HG03103 (cell line): ENCODE data around the gene EOGT.

Experiments
- ATAC-seq: cut with Tn5 transposase; IDR thresholded peaks from one replicate; pipeline ENCODE4 v1.9.1; 2021; ENCODE audit warnings: low read depth; ENCODE audit not compliant: unreplicated experiment

Gene EOGT

GRCh38 chr3:69013253-69014021 lies at the start of gene EOGT:
Gene EOGT (minus strand): TSS chr3:69013684. CDS start chr3:69009846, 3,838 bp downstream.
- ATAC-seq: peak; percentile 74

GRCh38 chr3:69059688-69060087 lies 46.2 kb upstream of the EOGT start:
- no peak for ATAC-seq

DNA sequence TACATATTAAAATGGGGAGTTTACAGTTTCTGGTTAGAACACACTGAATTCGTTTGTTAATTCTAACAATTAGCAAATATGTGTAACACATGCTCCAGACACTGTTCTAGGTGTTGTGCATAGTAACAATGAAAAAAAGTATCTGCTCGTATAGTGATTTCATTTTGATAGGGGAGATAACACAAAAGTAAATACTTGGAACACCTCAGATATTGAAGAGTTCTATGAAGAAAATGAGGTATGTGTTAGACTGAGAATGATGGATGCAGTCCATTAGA lies 45.4 kb upstream of the EOGT start:
- no peak for ATAC-seq

DNA sequence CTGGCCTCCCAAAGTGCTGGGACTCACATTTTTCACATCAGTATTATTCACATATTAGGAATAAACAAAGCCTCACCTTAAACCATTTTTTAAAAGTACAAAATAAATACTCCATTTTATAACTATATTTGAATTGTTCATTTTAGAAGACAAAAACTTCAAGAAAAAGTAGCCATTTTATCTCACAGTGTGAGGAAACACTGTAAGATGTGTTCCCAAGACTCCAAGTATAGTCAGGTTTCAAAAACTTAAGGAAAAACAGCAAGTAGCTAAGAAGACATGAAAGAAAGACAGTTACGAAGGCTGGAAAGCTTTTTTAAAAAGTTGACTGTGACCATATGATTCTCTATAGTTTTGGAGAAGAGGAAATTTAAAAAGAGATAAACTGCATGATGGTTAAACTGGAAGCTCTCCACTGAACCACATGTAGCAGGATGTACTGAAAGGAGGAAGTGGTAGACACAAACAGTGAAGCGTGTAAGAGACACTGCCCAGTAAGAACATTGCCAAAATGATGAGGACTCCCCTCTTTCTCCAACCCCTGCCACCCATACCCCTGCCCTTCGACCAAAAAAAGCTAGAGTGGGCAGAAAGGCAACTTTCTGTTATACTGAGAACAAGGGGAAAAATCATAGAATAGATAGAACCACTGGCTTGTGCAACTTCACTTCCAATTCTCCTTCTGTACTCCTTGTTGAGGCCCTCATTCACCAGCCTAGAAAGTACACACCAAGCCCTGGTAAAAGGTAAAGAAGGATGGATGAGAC lies 44.9 kb upstream of the EOGT start:
- peak; percentile 99 for ATAC-seq

DNA sequence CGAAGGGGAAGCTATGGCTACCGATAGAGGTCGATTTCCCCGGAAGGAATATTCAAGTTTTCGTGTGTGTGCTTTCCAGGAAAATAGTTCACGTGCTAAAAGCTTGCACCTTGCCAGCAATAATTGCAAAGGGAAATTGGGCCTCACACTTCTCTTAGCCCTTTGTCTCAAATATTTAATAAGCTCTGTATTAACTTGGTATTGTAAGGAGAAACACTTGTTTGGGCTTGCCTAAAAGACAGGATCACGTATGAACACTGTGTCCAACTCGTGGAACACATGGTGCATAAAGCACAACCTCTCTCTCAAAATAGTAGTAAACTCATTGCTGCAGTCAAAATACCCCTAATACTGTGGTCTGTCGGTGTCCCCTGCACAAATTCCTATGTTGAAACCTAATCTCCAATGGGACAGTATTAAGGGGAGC lies 39.0 kb upstream of the EOGT start:
- ATAC-seq: no peak

- peak; percentile 94 for ATAC-seq
Observed at GRCh38 chr3:69051756-69052471, 38.4 kb upstream of the EOGT start, which contains the start of gene TMF1. Gene TMF1 (minus strand): TSS chr3:69052333. CDS start chr3:69052086, 247 bp downstream.

DNA sequence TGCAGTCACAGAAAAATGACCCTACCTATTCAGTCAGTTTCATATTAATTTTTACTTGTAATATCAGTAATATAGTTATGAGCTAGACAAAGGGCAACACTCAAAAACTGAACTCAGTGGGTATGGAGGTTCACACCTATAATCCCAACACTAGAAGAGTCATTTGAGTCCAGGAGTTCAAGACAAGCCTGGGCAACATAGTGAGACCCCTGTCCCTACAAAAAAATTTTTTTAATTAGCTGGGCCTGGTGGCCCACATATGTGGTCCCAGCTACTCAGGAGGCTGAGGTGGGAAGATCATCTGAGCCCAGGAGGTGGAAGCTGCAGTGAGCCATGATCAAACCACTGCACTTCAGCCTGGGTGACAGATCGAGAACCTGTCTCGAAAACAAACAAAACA lies 35.5 kb upstream of the EOGT start:
- ATAC-seq: no peak

DNA sequence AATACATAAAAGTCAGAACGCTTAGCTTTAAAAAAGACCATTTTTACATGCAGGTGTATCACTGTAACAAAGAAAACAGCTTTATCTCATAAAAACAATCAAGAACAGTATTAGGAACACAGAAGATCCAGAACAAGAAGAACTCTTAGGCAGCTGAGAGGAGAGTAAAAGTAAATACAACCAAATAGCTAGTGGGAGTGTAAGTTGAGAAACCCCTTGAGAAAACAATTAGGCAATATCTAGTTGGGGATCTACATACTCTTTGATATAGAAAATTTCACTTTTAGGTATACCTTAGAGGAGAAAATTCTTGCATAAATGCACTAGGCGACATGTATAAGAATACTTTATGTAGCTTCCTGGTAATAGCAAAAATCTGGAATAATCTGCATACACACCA lies 31.1 kb upstream of the EOGT start:
- ATAC-seq: no peak

DNA sequence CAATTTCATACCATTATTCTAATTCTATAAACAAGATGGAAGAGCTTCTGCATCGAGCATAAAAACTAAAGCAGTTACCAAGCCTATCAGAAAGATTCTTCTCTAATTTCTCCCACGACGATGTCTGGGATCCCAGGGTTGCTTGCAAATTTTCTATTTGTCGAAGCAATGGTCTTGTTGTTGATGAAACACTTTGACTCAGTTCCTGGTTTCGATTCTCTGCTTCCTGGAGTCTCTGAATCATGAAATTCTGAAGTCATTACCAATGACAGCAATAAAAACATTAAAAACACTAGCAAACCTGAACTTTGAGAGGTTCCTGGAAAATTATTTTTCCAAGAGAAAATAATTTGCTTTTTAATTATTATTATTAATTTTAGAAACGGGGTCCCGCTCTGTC lies 20.0 kb upstream of the EOGT start:
- ATAC-seq: no peak

- no peak for ATAC-seq
Observed at GRCh38 chr3:69032737-69033136, 19.3 kb upstream of the EOGT start.

DNA sequence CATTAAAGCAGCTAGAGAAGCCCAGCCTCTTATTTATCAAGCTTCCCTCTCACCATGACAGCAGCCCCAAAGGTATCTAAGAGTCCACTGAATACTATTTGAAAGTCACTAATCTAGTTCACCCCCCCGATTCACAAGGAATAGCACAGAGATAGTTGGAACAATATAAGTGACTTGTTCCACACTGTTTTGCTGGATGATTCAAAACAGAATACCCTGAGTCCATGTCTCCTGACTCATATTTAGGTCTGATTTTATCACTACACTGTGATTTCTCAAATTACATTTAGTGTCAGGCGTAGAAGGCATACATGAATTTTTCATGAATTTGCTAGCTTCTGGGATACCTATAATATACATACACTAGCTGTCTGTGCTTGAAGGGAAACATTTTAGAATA lies 18.7 kb upstream of the EOGT start:
- ATAC-seq: no peak

GRCh38 chr3:69031635-69032034 lies 18.2 kb upstream of the EOGT start:
- no peak for ATAC-seq

DNA sequence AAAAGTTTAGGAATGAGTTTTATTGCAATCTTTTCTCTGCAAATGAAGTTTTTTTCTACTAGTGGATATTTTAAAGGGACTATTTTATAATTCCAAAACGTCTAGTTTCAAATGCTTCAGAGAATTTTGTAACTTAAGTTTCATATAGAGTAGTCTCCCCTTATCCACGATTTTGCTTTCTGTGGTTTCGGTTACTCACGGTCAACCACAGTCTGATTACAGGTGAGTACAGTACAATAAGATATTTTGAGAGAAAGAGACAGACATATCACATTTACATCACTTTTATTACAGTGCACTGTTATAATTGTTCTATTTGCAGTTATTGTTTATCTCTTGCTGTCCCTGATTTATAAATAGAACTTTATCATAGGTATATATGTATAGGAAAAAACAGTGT lies 7.4 kb upstream of the EOGT start:
- no peak for ATAC-seq

DNA sequence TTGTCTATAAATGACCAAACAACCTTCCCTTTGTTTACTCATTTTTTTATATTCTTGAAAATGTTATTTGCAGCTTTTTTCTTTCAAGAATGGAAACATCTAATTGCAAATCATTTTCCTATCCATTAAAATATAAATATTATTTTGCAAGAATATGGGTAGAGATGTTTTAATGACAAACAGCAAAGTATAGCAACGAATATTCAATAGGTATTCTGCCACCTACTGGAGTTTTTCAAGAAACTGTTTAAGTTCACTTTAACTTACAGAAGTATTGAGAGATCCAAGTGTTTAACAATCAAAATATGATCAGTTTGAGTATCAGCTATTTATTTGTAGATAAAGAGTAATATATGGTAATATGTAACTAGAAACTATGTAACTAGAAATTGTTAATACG lies 6.9 kb upstream of the EOGT start:
- ATAC-seq: no peak

GRCh38 chr3:69016901-69017300 lies 3.4 kb upstream of the EOGT start:
- no peak for ATAC-seq

DNA sequence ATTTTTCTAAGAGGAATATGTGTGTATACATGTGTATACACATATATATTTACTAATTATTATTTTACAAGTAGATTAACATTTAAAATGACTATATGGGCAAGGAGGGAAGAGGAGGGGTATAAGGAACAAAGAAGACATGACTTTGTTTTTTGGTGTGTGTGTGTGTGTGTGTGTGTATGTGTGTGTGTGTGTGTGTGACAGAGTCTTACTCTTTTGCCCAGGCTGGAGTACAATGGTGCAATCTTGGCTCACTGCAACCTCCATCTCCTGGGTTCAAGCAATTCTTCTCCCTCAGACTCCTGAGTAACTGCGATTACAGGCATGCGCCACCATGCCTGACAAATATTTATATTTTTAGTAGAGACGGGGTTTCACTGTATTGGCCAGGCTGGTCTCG lies 2.6 kb upstream of the EOGT start:
- no peak for ATAC-seq

GRCh38 chr3:69014022-69014580 lies 617 bp upstream of the EOGT start:
- no peak for ATAC-seq

DNA sequence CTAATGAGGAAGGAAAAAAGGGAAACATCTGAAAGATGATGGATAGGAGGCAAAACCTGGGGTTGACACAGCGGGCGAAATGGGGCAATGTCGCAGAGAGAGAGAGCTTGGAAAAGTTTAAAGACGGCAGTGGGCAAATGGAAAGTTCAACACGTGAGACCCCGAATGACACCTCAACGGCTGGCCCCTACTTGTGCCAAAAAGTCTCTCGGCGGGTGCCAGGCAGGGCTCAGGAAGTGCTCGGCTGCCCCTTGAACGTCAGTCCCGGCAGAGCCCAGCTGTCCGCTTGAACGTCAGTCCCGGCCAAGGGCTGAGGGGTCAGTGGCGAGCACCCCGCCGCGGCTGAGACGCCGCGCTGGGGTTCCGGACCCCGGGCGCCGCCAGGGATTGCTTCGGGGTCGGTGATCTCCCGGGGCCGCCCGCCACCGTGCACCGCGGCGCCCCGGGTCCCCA lies 658 bp downstream of the EOGT start:
- ATAC-seq: peak; percentile 32

DNA sequence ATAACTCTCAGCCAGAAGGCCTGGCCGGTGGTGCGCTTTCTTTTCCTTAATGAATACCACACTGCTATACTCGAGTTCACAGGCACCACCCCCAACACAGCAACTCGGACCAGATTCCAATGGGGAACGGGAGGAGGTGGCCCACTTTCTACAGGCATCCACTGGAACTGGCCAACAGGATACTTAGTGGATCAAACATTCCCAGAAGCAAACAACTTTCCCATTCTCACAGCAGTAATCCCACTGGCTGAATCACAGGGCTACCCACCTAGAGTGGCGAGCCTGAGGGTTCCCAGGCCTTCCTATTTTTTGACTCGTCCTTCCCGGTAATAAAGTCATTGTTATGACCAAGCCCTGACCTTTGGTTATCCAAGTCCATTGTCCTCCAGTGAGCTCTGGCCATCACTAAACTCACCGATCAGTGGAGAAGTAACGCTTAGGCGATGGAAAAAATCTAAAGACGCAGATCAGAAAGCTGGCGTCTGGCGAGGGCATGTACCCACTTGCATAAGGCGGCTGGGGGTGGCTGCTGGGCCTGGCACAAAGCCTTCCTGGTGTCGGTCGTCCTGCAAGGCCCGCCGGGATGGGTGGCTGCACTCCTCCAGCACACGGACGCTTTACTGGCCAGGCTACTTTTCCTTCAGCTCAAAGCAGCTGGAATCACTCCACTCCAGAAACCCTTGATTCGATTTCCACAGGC lies 1.2 kb downstream of the EOGT start:
- ATAC-seq: no peak

DNA sequence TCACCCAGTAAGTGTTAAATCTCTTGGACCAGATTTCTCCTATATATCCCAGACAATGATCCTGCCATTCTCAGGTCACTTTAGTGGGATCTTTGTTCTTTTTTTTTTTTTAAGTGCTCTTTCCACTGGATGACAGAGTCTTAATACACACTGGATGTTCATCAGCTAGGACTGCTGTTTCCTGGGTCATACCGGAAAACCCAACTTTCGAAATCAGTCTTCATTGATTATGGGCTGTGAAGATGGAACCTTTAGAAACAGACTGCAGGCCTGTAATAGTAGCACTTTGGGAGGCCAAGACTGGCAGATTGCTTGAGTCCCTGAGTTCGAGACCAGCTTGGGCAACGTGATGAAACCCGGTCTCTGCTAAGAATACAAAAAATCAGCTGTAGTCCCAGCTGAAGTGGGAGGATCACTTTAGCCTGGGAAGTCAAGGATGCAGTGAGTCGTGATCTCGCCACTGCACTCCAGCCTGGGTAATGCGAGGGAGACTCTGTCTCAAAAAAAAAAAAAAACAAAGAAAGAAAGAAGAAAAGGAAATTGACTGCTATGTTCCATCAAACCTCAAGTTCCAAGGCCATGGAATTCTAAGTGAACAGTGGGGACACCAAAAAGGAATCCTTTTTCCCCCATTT lies 2.3 kb downstream of the EOGT start:
- ATAC-seq: no peak
